ENCODE measurements around the gene HTRA3. TPM values are rescaled to one million over a fixed set of nuclear protein-coding genes. Genes with fewer than 3 reads are reported as not detected.

The HTRA3 gene
- total and polyA plus RNA-seq, 2 of the 4 experiments (the other 2 are of a cell fraction), result 1.3 to 9.5 TPM

DNA sequence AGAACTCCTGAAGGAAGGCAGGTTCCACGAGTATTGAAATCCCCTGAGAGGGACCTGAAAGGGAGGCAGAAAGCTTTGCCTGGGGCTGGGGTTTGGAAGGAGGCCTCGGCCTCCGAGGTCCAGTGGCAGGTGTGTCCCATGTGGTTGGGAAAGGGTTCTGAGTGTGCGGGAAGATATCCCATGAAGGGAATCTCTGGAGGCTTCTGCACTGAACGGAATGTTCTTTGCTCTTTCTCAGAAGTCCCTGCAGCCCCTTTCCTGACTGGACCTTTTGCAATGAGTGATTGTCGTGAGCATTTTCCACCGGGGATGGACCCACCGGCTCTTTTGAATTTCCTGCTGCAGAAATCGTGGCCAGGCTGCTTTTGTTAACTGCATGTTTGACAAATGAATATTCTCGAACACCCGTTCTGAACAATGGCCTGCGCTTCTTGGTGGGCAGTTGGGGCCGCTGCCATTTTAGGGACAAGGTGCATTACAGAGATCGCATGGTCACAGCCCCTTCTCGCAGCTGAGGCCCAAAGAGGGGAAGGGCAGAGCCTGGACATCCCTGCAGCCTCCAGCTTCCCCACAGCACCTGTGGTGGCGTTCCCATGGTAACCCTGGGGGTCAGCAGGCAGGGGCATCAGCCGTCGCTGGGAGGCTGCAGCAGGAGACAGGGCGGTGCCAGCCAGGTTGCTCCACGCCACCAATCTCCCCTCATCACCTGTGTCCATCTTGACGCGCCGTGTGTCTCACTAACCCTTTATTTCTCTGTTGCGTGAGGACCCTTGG is 18.3 kb upstream of the HTRA3 start:
- H3K4me3 ChIP-seq (ENCODE audit: insufficient read depth, low read depth, low read length), result no peak overlapping the region
- H2BK120ac ChIP-seq (ENCODE audit: low read depth, low read length), result no peak overlapping the region
- no peak overlapping the region for H3K18ac ChIP-seq (ENCODE audit: low read depth, low read length)
- no peak overlapping the region for H2AK5ac ChIP-seq (ENCODE audit: low read depth, low read length)
- ATAC-seq (ENCODE audit: low read depth) (no peak), DNase-seq (no peak)
- H3K4ac ChIP-seq (ENCODE audit: low read depth, low read length), result no peak overlapping the region
- H3K14ac ChIP-seq (replicated peaks; ENCODE audit: low read depth, low read length), result no peak overlapping the region
- H3K27ac ChIP-seq (ENCODE audit: insufficient read depth, low read length), result no peak overlapping the region
- dilution Hi-C loops (cut with HindIII; ENCODE audit: low sequenced_read_pairs, unreplicated experiment), result no loop called here
- H3K23ac ChIP-seq (ENCODE audit: low read depth, low read length), result no peak overlapping the region
- no peak overlapping the region for H3K56ac ChIP-seq (ENCODE audit: extremely low read depth, insufficient read depth, low read length)
- no peaks in the 10 kb centered on the region for H3K9me3 ChIP-seq (ENCODE audit: control insufficient read depth, insufficient read depth, low read length)
- intact Hi-C loops (cut with micrococcal nuclease), result no loop called here
- H4K91ac ChIP-seq (ENCODE audit: insufficient read depth, low read depth, low read length), result no peak overlapping the region
- CTCF ChIA-PET, result no interaction called here
- no peak overlapping the region for H3K4me2 ChIP-seq (ENCODE audit: low read depth, low read length)
- in situ Hi-C loops (cut with MboI; ENCODE audit: low sequenced_read_pairs), result no loop called here
- no peaks in the 10 kb centered on the region; the same call in 1 of the 2 replicates for H3K9me1 ChIP-seq (ENCODE audit: insufficient read depth, low read length)
- POLR2A ChIA-PET (ENCODE audit: unreplicated experiment), result interaction anchor here (0.7 kb wide), 1 partner anchor 293 kb away, joined by 3 read pairs; no protein-coding TSS in a partner anchor
- no peak overlapping the region for H2AFZ ChIP-seq (replicated peaks; ENCODE audit: low read length, poor library complexity)
- no peaks in the 10 kb centered on the region for H3K79me1 ChIP-seq (ENCODE audit: low read depth in 1 of 2, low read length in 2 of 2)
- H4K5ac ChIP-seq (ENCODE audit: low read depth, low read length), result no peak overlapping the region
- H2AK9ac ChIP-seq (replicated peaks; ENCODE audit: low read depth, low read length, poor library complexity), result no peak overlapping the region
- peaks cover 3% of the 10 kb centered on the region; the same call in 1 of the 2 replicates for H3K27me3 ChIP-seq (ENCODE audit: control insufficient read depth, insufficient read depth, low read length)
- H3K36me3 ChIP-seq (ENCODE audit: control insufficient read depth, insufficient read depth, low read length), result no peaks in the 10 kb centered on the region
- H3K9ac ChIP-seq (ENCODE audit: low read depth, low read length), result no peak overlapping the region
- H3K4me1 ChIP-seq (ENCODE audit: control insufficient read depth, insufficient read depth, low read length), result peaks cover 11% of the 10 kb centered on the region; the same call in 1 of the 2 replicates
- no peak overlapping the region for H2BK5ac ChIP-seq (ENCODE audit: low read depth, low read length, poor library complexity, severe bottlenecking)
- no peak overlapping the region for H2BK15ac ChIP-seq (ENCODE audit: low read depth, low read length)
- H4K8ac ChIP-seq (ENCODE audit: low read depth in 2 of 2, low read length in 2 of 2), result no peak overlapping the region
- BruUV-seq (replicated peaks), result no TSS peak
- no peak overlapping the region for H2BK20ac ChIP-seq (ENCODE audit: low read depth, low read length)
- no peaks in the 10 kb centered on the region for H4K20me1 ChIP-seq (ENCODE audit: insufficient read depth, low read length)
- 82% methylated on average over 13 of the region's 24 CpGs; no CpG with 5 or more reads in 1 of the 2 experiments for WGBS, 2 experiments (ENCODE audit: extremely low coverage in 2 of 2, insufficient read length in 1 of 2)
- TF ChIP-seq FOS (IDR thresholded peaks at IDR 0.05; ENCODE audit: low read depth, low read length) (no peak), RAD21 (IDR thresholded peaks at IDR 0.05; ENCODE audit: low read length) (no peak), CEBPB (IDR thresholded peaks at IDR 0.05; ENCODE audit: low read depth, low read length) (no peak), MXI1 (IDR thresholded peaks at IDR 0.05; ENCODE audit: borderline replicate concordance, low read depth, low read length) (no peak), SMC3 (IDR thresholded peaks at IDR 0.05; ENCODE audit: low read depth, low read length) (no peak), CTCF (conservative IDR thresholded peaks at IDR 0.05; ENCODE audit: low read depth, low read length) (no peak), BHLHE40 (IDR thresholded peaks at IDR 0.05; ENCODE audit: low read depth, low read length) (no peak), POLR2A (IDR thresholded peaks at IDR 0.05; ENCODE audit: low read depth, low read length) (no peak), USF2 (IDR thresholded peaks at IDR 0.05; ENCODE audit: low read depth, low read length) (no peak), RCOR1 (IDR thresholded peaks at IDR 0.05; ENCODE audit: insufficient replicate concordance, low read length) (no peak), MAZ (IDR thresholded peaks at IDR 0.05; ENCODE audit: borderline replicate concordance, low read depth, low read length) (no peak), RFX5 (IDR thresholded peaks at IDR 0.05; ENCODE audit: low read depth, low read length) (no peak), NFE2L2 (IDR thresholded peaks at IDR 0.05; ENCODE audit: low read depth, low read length) (no peak), CHD1 (IDR thresholded peaks at IDR 0.05; ENCODE audit: low read depth, low read length) (no peak), ELK1 (IDR thresholded peaks at IDR 0.05; ENCODE audit: borderline replicate concordance, low read depth, low read length) (no peak)

Data from IMR-90 (cell line).